ENCODE results near the gene GNG13.

Gene GNG13

GRCh38 chr16:843771-844170 is 43.2 kb upstream of the GNG13 start:
- TF ChIP-seq CTCF (conservative IDR thresholded peaks at IDR 0.05) = no peak
- H3K27ac ChIP-seq = no peak overlapping the region

- no peak overlapping the region for H3K27ac ChIP-seq
- TF ChIP-seq CTCF (conservative IDR thresholded peaks at IDR 0.05) = no peak
These were observed 42.4 kb upstream of the GNG13 start for GRCh38 chr16:842711-843560.

- TF ChIP-seq CTCF (conservative IDR thresholded peaks at IDR 0.05) = no peak
- no peak overlapping the region for H3K27ac ChIP-seq
These were observed 41.5 kb upstream of the GNG13 start for GRCh38 chr16:842061-842476.

- TF ChIP-seq CTCF (conservative IDR thresholded peaks at IDR 0.05) = no peak
- H3K27ac ChIP-seq = no peak overlapping the region
These were observed 41.0 kb upstream of the GNG13 start for GRCh38 chr16:841455-842060.

- no peak for TF ChIP-seq CTCF (conservative IDR thresholded peaks at IDR 0.05)
- no peak overlapping the region for H3K27ac ChIP-seq
These were observed 40.3 kb upstream of the GNG13 start for GRCh38 chr16:840561-841454.

GRCh38 chr16:839643-840408 is 39.3 kb upstream of the GNG13 start:
- no peak overlapping the region for H3K27ac ChIP-seq

More at GRCh38 chr16:839643-840408, 39.3 kb upstream of the GNG13 start:
- no peak for TF ChIP-seq CTCF (conservative IDR thresholded peaks at IDR 0.05)

Data from VCaP (cell line).